ENCODE data around the gene OSTF1.

Gene OSTF1, protein sequence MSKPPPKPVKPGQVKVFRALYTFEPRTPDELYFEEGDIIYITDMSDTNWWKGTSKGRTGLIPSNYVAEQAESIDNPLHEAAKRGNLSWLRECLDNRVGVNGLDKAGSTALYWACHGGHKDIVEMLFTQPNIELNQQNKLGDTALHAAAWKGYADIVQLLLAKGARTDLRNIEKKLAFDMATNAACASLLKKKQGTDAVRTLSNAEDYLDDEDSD

DNA sequence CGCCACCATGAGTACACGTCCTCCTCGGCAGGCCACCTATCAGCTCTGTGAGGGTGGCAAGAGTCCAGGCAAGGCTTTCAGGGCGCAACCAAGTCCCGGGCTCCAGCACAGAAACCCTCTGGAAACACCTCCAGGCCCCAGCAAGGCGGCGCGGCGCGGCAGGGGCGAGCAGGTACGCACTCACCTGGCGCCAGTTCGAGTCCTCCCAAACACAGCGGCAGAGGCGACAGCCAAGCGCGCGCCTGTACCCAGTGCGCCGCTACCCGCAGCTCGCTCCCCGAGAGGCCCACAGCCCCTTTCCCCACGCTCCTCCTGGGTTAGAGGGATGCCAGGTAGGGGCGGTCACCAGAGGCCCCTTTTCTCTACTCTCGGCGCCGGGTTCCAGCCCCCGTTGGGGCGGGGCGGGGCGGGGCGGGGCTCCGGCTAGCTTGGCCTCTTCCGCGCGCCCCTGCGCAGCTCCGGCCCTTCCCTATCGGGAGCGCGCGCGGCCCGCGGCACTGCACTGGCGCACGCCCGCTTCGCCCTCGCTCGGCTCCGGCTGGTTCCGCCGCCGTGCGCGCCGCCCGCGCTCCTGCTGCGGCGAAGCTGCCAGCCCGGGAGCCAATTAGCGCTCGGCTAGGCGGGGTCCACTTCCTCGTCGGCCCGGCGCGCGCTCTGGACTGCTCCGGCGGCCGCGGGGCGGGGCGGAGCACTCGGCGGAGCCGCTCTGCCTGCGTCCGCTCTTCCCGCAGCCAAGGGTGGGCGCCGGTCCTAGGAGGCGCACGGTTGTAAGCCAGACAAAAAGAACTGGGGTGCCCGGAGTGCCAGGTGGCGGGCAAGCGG, at the start of gene OSTF1, which contains the start of gene NMRK1:
OSTF1 (plus strand) TSS at position 691 of the 822 bp plus-strand sequence. CDS start 179 bp downstream, outside the sequence.
NMRK1 (minus strand) TSS at position 332 of the 822 bp plus-strand sequence. CDS start 5,040 bp downstream, outside the sequence.
- ATAC-seq: peak; percentile 93 to 94

DNA sequence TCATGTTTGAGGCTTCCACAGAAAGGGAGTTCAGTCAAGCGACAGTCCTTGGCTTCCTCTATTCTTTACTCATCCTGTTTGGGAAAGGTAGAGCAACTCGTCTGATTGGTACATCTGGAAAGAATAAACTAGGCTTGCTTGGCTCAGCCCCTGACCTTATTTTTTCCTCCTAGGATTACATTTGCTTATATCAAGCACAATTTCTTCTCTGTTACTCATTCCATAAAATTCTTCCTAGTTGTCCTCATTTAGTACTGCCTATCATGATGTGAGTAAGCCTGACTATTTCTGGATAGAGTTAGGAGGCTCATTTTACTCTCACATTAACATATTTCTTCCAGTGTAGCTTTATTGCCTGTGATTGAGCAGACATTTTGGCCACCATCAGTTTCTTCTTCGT, 49.3 kb upstream of the OSTF1 start:
- no peak for ATAC-seq

DNA sequence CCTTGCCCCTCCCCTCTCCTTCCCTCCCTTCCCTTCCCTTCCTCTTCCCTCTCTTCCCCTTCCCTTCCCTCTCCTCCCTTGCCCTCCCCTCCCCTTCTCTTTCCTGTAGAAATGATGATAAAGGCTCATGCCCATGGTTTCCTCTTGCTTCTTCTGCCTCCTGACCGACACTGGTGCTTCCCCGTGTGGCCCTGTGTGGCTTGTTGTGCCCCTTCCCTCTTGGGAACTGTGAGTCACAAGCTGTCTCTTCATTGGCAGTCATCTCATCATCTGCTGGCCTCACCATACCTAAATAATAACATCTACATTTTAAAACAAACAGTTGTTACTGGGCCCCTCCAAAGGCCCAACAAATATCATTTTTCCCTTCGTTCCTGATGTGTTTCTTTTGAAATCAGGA, 48.5 kb upstream of the OSTF1 start:
- no peak for ATAC-seq

DNA sequence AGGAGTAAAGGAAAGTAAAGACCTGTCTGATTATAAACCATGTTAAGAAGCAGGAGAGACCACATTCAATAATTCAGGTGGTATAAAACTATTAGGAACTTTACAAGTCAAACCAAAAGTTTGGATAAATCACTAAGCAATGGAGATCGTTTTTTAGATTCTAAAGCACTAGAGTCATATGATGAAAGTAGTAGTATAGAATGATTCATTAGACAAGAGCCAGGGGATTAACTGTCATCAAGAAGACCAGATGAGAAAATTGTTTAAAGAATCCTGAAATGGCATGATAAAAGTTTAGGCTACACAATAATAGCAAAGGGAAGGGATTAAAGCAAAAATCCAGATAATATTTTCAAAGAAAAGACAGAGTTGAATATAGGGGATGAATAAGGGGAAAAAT, 47.3 kb upstream of the OSTF1 start:
- ATAC-seq: no peak

DNA sequence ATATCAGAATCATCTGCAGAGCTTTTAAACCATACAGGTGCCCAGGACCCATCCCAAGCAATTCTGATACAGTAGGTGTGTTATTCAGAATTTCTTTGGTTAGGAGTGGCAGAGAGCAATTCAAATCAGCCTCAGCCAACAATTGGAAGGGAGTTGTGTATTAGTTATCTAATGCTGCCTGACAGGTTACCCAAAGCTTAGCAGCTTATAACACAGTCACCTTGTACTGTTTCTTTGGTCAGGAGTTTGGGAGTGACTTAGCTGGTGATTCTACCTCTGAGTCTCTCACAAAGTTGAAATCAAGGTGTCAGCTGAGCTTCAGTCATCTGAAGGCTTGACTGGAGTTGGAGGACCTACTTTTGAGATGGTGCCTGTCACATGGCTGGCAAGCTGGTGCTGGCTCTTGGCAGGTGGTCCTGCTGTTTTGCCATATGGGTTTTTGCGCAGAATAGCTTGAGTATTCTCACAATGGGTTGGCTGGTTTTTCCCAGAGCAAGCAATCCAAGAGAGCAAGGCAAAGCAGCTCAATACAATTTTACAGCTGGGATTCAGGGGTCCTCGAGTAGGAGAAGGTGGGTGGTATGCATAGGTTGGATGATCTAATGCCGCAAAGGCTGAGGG, 41.5 kb upstream of the OSTF1 start:
- ATAC-seq: no peak

DNA sequence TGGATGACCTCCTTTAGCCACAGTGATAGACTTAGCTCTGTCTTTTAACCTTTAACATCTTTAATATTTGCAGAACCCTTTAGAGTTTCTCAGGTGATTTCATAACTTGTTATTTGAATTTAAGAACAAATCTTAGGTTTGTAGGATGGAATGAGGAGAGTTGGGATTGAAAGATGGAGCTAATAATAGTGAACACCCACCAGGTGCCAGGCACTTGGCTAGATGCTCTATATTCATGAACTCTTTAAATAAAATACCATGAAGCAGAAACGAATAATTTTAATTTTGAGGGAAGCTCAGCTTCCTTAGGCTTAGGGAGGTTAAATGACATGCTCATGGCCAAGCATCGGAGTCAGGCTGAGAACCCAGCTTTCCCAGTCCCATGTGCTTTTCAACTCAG, 40.8 kb upstream of the OSTF1 start:
- no peak for ATAC-seq

DNA sequence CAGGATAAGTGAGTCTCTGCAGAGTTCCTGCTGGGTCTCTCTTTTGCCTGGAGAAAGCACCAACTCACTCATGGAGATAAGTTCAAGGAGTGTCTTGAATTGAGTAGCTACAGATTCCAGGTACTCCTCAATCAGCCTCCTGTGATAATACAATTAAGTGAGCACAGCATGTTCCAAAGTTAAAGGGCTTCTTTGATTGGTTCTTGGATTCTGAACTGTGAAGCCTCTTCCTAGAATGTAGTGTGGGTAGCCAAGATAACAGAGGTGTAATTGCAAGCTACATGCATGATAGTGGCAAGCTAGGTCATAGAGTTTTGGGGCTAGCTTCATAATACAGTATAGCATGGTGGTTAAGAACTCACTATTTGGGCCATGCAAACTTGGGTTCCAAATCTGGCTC, 37.0 kb upstream of the OSTF1 start:
- no peak for ATAC-seq

DNA sequence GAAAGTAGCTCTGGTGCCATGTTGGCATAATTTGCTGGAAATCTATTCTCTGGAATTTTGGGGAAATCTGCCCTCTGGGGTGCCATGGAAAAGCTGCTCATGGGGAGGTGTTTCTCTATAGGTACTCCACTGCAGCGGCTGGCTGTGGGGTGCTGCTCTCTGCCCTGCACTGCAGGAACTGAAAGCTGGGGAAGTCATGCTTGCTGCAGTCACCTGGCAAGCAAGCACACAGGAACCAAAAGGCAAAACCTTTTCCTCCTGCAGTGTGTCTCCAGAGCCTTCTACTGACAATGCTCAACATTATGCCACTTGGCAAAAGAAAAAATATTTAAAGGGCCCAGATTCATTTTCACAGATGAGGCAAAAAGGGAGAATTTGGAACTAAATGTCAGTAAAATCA, 34.4 kb upstream of the OSTF1 start:
- no peak for ATAC-seq

DNA sequence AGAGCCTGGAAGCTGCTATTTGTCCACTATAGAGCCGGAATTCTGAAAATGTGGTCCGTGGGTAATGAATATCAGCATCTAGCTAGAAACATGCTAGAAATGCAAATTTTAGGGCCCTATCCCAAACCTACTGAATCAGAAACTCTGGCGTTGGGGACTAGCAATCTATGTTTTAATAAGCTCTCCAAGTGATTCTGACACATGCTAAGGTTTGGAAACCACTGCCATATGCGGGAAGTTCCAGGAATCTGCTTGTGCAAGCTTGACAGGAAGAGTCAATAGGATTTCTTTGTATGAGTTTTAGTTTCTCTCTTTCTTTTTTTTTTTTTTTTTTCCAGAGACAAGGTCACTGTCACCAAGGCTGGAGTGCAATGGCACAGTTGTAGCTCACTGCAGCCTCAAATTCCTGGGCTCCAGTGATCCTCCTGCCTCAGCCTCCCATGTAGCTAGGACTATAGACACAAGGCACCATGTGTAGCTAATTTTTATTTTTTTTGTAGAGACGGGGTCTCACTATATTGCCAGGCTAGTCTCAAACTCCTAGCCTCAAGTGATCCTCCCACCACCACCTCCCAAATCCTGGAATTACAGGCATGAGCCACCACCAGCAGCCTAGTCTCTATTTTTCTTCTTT, 33.8 kb upstream of the OSTF1 start:
- no peak for ATAC-seq

DNA sequence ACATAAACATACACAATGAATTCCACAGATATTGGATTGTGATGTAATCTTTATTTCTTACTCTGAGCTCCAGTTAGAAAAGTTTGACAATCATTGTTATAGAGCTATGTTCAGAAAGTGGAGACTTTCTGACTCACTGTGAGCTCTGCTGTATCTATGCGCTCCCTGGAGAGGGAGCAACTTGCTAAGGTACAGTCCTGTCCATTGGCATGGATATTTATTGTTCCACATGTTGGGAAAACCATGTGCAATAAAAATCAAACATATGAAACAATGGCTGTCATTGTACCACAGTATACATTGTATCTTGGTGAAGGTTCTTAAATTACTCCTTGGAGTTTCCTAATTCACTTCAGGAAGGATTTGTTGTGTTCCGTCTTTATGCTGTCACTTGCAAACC, 27.1 kb upstream of the OSTF1 start:
- ATAC-seq: no peak

DNA sequence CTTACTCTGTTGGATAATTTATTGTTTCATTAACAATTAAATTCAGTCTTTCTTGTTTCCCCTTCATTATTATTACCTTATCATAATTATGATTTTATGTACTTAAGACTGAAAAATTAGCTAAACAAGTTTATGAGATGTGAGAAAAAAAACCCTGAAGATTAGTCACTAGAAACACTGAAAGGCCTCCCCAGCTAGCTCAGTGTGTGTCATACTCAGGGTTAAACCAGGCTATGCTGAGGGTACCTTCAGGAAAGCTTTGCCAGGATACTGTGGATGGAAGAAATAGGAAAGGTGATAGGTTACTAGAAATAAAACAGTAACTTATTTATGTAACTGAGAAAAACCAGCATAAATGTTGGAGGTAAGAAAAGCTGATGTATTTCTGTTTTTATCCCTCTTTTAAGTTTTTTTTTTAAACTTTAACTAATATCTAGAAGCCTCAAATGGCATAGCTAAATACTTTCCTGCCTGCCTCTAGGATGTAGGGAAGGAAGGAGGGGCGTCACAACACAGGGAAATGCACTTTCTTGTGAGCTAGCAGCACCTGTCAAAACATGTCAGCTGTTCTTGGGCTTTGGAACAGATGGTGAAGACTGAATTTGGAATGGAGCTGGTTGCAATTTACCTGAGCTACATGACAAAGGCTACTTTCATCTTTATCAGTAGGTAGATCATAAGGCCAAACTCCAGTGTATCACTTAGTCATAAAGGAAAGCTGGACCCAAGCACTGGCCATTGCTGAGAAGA, 24.6 kb upstream of the OSTF1 start:
- no peak for ATAC-seq

DNA sequence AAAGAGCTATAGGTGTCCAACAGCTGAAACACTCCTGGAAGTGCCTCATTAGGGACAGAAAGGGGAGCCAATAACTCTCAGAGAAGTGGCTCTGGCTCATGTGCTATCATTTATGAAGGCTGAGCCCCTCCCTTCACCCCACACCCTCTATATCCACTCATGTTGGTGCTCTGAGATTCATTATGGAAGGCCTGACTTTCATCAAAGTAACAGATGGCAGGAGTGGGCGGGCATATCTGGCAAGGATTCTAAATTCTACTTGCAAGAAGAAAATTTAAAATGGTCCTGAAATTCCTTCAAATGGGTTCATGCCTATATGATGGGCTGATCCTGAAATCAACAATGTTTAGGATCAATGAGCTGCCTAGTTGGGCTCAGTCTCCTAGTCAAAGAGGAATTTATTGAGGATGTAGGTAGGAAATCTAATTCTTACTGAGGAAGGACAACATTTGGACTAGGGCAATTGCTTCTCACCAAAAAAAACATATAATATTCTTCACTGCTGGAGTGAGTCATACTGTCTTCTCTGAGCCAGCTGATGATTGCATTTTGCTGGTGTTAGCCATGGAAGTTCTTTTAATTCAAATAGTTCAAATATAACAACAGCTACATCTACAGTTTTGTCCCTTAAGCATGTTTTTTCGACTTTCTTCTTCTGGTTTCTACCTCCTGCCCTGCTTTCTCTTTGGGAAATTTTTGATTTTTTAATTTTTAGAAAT, 23.8 kb upstream of the OSTF1 start:
- no peak for ATAC-seq

DNA sequence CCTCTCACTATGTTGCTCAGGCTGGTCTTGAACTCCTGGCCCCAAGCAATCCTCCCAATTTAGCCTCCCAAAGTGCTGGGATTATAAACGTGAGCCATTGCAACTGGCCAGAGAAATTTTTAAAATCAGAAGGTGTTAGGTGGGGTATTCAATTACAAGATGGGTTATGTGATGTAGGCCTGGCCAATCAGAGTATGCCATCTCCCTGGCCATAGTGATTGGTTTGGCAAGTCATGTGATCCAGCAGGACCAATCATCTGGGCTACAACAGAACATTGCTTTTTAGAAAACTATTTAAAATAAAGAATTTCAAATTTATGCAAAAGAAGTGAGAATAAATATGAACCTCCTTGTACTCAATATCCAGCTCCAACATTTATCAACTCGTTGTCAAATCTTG, 22.8 kb upstream of the OSTF1 start:
- ATAC-seq: no peak

DNA sequence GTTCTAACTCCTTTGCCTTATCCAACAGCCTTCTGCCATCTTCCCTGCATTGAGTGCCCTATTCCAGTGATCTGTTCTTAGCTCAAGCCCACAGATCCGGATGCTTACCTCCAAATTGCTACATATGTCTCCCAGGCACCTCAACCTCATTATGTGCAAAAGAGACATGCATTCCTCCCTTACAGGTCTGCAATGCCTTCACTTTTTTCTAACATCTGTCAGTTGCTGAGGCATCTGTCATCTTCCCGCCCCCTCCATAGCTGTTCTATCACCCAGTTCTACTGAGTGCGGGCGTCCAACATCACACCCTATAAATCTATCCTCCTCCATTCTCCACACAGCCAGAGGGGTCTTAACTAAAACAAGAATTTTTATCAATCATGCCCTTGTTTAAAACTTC, 20.4 kb upstream of the OSTF1 start:
- ATAC-seq: no peak

DNA sequence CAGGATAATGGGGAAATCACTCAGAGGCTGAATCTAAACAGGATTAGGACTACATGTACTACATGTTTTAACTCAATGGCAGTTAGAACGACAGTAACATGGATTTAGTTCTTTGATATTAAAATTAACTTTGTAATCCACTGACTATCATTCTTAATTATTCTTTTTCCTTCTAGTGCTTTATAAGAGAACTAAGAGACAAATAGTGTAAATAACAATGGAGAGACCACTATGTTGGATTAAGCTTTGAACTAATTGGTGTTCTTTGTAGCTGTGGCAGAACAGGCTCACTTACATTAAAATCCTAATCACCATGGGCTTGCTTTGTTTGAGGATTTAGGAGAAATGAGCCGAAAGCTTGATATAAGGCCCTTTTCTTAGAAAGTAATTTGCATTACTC, 19.1 kb upstream of the OSTF1 start:
- no peak for ATAC-seq

DNA sequence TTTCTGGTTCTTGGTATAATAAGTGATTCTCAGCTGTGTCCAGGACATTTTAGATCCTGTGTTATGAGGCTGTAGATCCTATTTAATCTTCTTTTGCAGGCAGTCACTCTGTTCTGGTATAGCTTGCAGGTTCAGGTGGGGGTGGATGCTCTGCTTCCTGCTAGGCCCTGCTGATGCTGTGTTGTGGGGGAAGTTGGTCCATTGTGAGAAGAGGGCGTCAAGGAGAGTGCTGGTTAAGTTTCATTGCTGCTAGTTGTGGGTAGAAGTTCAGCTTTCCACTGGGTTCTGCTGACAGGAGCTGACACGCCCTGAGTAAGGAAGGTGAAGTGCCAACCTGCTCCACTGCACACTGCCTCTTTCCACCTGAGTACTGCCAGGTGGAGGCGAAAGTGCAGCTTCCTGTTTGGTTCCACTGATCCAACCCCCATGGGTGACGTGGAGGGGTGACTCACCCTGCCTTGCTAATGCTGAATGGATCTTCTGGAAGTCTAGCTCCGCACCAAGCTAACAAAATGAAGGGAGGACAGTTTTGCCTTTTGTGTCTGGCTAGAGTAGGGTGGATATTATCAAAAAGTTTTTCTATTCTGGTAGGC, 16.7 kb upstream of the OSTF1 start:
- peak; percentile 86 to 94 for ATAC-seq

DNA sequence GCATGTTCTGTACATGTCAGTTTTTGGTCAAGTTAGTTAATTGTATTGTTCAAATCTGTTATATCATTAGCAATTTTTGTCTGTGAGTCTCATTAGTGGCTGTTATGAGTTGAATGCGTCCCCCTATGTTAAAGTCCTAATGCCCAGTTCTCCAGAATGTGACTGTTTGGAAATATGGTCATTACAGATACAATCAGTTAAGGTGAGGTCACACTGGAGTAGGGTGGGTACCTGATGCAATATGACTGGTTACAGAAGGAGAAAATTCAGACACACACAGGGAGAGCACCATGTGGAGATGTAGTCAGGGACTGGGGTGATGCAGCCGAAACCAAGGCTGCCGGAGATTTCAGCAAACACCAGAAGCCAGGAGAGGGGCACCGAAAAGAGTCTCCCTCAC, 15.4 kb upstream of the OSTF1 start:
- no peak for ATAC-seq

DNA sequence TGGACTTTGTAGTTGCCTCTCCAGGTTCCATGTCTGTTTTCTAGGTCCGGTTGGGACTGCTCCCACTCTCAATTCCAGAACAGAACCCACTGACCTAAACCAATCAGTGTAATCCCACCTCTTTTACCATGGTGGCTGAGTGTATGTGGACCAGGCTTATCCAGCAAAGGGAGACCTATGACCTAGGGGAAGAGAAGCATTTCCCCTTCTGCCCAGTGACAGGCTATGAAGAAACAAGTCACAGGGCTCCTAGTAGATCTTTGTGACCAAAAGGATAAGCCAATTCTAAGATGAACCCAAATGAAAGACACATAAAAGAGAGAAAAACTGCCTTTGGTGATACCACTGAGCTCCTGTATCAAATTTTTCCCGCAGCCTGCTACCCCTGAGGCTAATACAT, 6.7 kb upstream of the OSTF1 start:
- no peak for ATAC-seq

DNA sequence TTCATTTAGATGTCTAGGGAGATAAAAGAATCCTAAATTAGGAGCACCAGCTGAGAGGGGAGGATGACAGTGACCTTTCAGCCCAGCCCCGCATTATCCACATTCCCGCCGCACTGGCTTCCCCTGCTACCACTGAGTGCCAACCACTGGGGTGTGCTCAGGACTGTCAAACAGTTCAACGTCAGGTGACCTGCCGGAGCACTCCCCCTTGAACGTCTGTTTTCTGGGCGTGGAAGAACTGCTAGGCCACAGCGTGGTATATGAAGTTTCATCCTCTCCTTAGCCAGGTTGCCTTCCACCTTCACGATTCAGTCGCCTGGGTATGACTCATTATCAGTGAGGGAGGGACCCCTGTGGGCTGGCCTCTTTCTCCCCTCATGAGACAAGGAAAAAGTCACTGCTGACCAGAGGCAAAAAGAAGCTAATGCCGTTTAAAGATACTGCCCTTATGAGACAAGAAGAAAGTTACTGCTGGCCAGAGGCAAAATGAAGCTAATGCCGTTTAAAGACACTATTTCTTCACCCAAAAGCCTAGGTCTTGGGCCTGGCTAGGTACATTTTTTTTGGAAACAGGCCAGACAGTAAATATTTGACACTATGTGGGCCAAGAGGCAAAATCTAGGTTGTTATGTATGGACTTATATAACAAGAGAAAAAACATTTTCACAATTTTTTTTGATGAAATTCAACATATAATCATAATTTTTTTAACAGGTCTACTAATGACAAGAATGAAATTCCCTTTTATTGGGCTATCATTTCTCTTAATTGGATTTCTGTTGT, 4.9 kb upstream of the OSTF1 start:
- no peak for ATAC-seq

DNA sequence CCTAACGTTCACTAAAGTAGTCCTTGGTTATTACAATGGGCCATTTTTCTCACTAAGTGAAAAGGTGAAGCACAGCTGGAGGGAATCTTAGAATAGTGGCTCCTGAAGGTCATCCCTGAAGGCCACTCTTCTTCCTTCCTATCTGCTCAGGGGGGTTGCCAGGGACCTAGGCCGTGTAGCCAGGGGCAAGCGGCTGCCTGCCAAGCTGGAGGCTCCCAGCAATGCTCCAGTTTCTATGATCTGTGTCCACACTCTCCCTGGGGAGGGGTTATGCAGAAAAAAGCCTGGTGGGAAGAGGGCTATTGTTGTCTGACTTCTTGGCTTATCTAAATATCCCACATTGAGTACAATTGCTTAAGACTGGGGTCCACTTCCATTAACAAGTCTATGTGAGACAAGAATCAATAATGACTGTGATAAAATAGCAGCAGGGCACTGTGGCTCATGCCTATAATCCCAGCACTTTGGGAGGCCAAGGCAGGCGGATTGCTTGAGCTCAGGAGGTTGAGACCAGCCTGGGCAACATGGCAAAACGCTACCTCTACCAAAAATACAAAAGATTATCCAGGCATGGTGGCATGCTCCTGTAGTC, 4.1 kb upstream of the OSTF1 start:
- no peak for ATAC-seq

Data from activated CD4-positive, CD25-positive, alpha-beta regulatory T cell treated with anti-CD3 and anti-CD28 coated beads, Interleukin-2, amount 50 U/mL, for 24 hours (primary cell).